Tibial nerve (tissue), 3 donors: Measurements from ENCODE around the gene KIAA1217.

ENCODE experiments used
- CTCF ChIP-seq, 5 experiments: fragments of 200-600 bp in 3 of 5; fragments of 450-650 bp in 2 of 5; sonication (generic) in 3 of 5; IDR thresholded peaks; one replicate each; pipeline ENCODE4 v1.5.1; 2016 to 2019; ENCODE audit warnings: antibody characterized with exemption in 5 of 5, mild to moderate bottlenecking in 3 of 5, moderate library complexity in 2 of 5
- POLR2A ChIP-seq, 2 donors: fragments of 450-650 bp; IDR thresholded peaks; one replicate each; pipeline ENCODE4 v1.6.1; 2017; ENCODE audit warnings: antibody characterized with exemption in 2 of 2, mild to moderate bottlenecking in 2 of 2, moderate library complexity in 2 of 2

GRCh38 chr10:24451325-24451820, 242.4 kb downstream of the KIAA1217 start:
- no peak for TF ChIP-seq CTCF (IDR thresholded peaks at IDR 0.05)
- no peak for TF ChIP-seq POLR2A (IDR thresholded peaks at IDR 0.05)
